GM19452 (cell line): ENCODE results near the gene NCKAP1.
"Not testable (repeated sequence)": the region's sequence is repeated elsewhere in the genome, so short reads cannot be mapped to it uniquely, and the experiment has no call there.

ENCODE experiments used
- ATAC-seq: cut with Tn5 transposase; IDR thresholded peaks from one replicate; pipeline ENCODE4 v1.9.1; 2021; ENCODE audit not compliant: unreplicated experiment

The NCKAP1 gene

GRCh38 chr2:183037553-183038340 is 510 bp downstream of the NCKAP1 start:
- peak; percentile 42 for ATAC-seq

- no peak for ATAC-seq
Measured at GRCh38 chr2:183037074-183037552, 1.1 kb downstream of the NCKAP1 start.

DNA sequence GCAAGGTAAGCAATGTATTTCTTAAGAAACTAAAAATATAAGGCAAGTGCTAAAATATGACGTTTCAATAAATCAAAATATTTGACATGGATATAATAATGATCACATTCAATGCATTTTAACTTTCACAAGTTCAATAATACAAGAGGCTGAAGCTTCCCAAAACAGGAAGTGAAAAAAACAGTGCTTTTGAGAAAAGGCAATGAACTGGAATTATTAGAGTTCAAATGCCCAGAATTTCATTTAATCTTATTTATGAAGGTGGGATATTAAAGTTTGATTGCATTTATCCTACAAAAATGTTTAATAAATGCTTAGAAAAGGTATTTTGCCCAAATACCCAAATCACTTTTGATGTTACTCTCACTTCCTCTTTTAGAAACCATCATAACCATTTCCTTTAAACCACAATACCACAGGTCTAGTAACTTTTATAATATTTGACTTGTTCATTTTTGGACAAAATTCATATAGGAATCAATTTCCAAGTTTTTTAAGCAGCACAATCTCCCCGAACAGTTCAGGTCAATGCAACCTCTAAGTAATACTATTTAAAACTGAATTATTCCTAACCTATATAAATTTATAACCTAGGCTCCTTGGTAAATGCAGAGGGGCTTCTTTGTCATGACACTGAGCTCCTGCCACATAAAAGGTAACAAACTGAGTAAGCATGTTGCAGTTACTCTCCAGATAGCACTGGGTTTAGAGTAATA is 2.1 kb downstream of the NCKAP1 start:
- ATAC-seq = peak; percentile 57

DNA sequence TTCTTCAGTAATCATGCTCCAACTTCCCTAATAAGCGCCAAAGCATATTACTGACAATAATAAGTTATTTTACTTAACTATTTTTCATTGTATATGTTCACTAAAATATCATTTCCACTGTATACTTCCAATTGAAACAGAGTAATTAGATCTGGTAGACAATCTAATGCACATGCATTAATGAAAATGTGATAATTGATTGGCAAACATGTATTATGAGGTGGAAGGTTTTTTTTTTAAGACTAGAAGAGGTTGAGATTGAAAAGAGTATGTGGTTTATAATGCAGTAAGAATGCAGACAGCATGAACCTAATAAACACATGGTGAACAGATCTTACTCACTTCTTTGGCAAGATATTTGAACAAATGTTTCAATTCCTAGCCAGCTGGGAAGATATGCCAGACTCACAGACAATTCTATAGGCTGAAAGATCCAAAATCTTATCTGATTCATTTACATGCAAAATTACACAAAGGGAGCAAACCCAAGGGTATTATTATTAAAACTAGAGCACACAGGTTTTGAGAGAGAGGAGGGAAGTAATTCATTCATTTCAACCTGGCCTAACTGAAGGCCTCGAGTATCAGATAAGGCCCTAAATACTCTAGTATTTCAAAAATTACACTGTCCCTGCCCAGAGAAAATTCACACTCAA is 2.8 kb downstream of the NCKAP1 start:
- no peak for ATAC-seq

DNA sequence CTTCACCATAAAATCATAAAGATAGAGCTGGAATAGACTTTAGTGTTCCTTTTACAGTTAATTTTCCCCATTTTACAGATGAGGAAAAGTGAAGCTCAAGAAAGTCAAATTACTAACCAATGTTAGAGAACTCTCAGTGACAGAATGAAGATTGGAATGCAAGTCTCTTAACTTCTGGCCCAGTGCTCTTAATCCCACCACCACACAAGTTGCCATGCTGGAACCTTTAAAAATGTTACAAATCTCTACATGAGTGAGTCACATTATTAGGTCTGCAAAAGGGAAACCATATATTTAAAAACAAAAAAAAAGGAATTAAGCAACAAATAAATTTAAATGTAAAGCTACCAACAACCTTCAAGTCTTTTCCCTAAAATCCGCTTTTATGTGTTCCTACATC is 3.5 kb downstream of the NCKAP1 start:
- no peak for ATAC-seq

- no peak for ATAC-seq
Measured at GRCh38 chr2:183033951-183034350, 4.3 kb downstream of the NCKAP1 start.

DNA sequence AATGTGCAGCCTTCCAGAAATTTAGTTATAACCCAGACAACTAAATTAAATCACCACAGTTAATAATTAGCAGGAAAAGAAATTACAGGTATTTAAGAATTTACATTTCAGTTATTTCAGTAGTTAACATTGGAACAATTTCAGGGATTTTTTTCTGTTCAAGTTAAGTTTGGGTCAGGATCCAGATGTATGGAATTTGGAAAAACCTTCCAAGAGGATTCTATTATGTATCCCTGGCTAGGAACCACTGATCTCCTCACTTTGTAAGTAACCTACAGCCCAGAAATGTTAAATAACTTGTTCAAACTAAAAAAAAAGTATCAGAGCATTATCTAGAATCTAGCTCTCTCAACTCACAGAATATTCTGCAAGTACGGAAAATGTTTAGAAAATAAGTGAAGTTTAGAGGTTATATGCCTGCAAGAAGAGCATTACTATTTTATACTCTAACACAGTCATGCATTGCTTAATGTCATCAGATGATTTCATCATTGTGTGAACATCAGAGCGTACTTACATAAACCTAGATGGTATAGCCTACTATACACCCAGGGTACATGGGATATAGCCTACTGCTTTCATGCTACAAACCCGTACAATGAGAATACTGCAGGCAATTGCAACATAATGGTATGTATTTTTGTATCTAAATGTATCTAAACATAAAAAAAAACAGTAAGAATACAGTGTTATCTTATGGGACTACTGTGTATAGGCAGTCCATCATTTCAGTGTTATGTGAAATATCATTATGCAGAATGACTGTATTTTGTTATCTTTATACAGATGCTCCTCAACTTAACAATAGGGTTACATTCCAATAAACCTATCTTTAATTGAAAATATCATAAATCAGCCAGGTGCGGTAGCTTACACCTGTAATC is 6.1 kb downstream of the NCKAP1 start:
- ATAC-seq = no peak

DNA sequence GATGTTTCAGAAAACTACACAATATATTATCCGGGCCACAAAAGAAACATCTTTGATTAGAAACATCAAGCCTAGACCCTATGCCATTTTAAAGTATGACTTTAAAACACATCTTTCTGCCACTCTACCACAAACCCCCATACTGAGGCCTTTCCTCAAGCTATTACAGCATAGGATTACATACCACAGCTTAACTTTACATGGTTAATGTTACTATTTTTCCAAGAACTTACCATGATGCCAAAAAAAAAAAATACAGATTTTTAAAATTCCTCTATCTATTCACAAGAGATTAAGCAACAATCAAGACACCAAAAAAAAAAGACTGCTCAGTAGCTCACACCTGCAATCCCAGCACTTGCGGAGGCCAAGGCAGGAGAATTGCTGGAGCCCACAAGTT is 9.0 kb downstream of the NCKAP1 start:
- ATAC-seq = no peak

GRCh38 chr2:183028108-183028507 is 10.1 kb downstream of the NCKAP1 start:
- ATAC-seq = no peak

DNA sequence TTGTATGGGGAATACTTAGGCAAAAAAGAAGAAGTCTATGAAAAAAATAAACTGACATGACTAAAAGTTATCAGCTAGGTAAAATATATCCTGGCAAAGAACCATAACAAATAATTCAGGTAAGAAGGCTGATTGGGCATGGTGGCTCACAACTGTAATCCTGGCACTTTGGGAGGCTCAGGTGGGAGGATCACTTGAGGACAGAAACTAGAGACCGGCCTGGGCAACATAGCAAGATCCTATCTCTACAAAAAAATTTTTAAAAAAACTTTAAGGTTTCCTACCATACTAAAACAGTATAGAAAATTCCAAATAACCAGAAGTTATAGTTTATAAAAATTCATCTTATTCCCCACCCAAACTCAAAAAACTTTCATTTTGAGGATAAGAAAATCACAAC is 10.8 kb downstream of the NCKAP1 start:
- ATAC-seq = no peak

GRCh38 chr2:183026424-183026823 is 11.8 kb downstream of the NCKAP1 start:
- no peak for ATAC-seq

- no peak for ATAC-seq
Measured at GRCh38 chr2:183025993-183026392, 12.3 kb downstream of the NCKAP1 start.

- no peak for ATAC-seq
Measured at GRCh38 chr2:183024339-183025095, 13.7 kb downstream of the NCKAP1 start.

DNA sequence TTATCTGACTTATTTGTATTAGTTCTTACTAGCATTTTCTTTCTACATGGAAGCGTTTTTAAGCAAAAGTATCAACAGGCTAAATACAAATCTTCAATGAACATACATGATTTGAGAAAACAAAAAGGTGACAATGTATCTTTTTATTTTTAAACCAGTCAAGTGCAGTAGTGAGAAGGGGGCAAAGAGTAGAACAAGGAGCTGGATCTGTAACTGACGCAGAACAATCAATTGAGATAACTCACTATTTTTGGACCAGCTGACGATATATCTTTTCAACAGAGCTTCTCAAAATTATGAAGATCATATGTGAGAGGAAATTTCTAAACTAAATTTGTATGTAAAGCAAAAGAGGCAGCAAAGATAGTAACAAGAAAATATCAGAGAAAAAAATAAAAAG is 15.5 kb downstream of the NCKAP1 start:
- ATAC-seq = no peak

DNA sequence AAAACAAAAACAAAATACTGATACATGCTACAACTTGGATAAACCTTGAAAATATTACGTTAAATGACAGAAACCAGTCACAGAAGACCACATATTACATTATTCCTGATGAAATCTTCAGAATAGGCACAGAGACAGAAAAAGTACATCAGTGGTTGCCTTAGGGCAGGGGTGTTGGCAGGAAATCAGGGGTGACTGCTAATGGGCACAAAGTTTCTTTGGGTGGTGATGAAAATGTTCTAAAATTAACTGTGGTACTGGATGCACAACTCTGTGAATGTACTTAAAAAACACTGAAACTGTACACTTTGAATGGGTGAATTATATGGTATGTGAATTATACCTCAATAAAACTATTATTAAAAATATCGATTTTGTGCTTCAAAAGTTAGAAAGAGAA is 16.6 kb downstream of the NCKAP1 start:
- ATAC-seq = no peak

GRCh38 chr2:183019718-183020442 is 18.4 kb downstream of the NCKAP1 start:
- ATAC-seq = no peak

- not testable (repeated sequence) for ATAC-seq
Measured at GRCh38 chr2:183017845-183018244, 20.4 kb downstream of the NCKAP1 start.

- no peak for ATAC-seq
Measured at GRCh38 chr2:183014005-183014404, 24.3 kb downstream of the NCKAP1 start.

GRCh38 chr2:183011743-183012142 is 26.5 kb downstream of the NCKAP1 start:
- ATAC-seq = no peak
